ENCODE measurements around the gene KPNA1. TPM values are rescaled to one million over a fixed set of nuclear protein-coding genes. Genes with fewer than 3 reads are reported as not detected.

Gene KPNA1
- total and polyA plus RNA-seq, 2 of the 13 experiments (the other 11 are each of a cell fraction or from before 2014, with no cell fraction given), result 15.4 to 30.0 TPM

- Histone ChIP-seq H2AFZ (ENCODE audit: low read length) (no peak overlapping the region), H3K4me2 (ENCODE audit: low read depth, low read length) (no peak overlapping the region), H3K4me3 (replicated peaks in 1 of 3; ENCODE audit: insufficient read depth in 1 of 3, low read depth in 2 of 3, low read length in 3 of 3) (no peak overlapping the region), H3K36me3 (replicated peaks in 1 of 2; ENCODE audit: control insufficient read depth in 1 of 2, insufficient read depth in 2 of 2, low read length in 2 of 2) (peaks cover 0 to 15% of the 10 kb centered on the region in 2 experiments; a peak in 2 of 5 replicates), H3K27me3 (ENCODE audit: control insufficient read depth in 1 of 2, insufficient read depth in 2 of 2, low read length in 2 of 2) (no peaks in the 10 kb centered on the region), H3K27ac (ENCODE audit: extremely low read length, insufficient read depth, low read length) (no peak overlapping the region), H4K20me1 (ENCODE audit: insufficient read depth, low read length) (0 out of 2 replicates have a peak, but pooled peaks cover 7% of the 10 kb centered on the region), H3K9me3 (ENCODE audit: low read length) (no peaks in the 10 kb centered on the region), H3K79me2 (ENCODE audit: insufficient read depth, low read length) (peaks cover 63% of the 10 kb centered on the region), H3K9ac (ENCODE audit: insufficient read depth, low read depth, low read length) (no peak overlapping the region), H3K4me1 (ENCODE audit: insufficient read depth, low read length) (peaks cover 39% of the 10 kb centered on the region)
- ATAC-seq (no peak), DNase-seq (ENCODE audit: low spot score) (no peak), FAIRE-seq (no peak)
- ChIA-PET POLR2A (no interaction called here), CTCF (ENCODE audit: low intra/inter-chr PET ratio, low total read pairs) (no interaction called here)
- 65% methylated on average over 3 of the region's 3 CpGs for WGBS (ENCODE audit: low lambda C conversion rate)
- in situ Hi-C loops (cut with HindIII; ENCODE audit: extremely low pct_ligation_motif_present, low pct_unique_long_range_greater_than_20kb), result no loop called here
- TF ChIP-seq HMGA1 (CRISPR knock-in tag; conservative IDR thresholded peaks at IDR 0.05) (no peak), CEBPZ (IDR thresholded peaks at IDR 0.05; ENCODE audit: low read length) (no peak), RELA (CRISPR knock-in tag; IDR thresholded peaks at IDR 0.05) (no peak), ZNF672 (CRISPR knock-in tag; IDR thresholded peaks at IDR 0.05) (no peak), NFYC (CRISPR knock-in tag; IDR thresholded peaks at IDR 0.05) (no peak)
- TF ChIP-seq, protein P1, sequence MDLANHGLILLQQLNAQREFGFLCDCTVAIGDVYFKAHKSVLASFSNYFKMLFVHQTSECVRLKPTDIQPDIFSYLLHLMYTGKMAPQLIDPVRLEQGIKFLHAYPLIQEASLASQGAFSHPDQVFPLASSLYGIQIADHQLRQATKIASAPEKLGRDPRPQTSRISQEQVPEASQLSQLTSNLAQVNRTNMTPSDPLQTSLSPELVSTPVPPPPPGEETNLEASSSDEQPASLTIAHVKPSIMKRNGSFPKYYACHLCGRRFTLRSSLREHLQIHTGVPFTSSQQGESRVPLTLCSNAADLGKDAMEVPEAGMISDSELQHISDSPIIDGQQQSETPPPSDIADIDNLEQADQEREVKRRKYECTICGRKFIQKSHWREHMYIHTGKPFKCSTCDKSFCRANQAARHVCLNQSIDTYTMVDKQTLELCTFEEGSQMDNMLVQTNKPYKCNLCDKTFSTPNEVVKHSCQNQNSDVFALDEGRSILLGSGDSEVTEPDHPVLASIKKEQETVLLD (CRISPR knock-in tag; IDR thresholded peaks at IDR 0.05; ENCODE audit: low read depth), result no peak
- TF ChIP-seq, protein P2, sequence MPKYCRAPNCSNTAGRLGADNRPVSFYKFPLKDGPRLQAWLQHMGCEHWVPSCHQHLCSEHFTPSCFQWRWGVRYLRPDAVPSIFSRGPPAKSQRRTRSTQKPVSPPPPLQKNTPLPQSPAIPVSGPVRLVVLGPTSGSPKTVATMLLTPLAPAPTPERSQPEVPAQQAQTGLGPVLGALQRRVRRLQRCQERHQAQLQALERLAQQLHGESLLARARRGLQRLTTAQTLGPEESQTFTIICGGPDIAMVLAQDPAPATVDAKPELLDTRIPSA (CRISPR knock-in tag; IDR thresholded peaks at IDR 0.05; ENCODE audit: borderline replicate concordance), result no peak
- TF ChIP-seq, protein P3, sequence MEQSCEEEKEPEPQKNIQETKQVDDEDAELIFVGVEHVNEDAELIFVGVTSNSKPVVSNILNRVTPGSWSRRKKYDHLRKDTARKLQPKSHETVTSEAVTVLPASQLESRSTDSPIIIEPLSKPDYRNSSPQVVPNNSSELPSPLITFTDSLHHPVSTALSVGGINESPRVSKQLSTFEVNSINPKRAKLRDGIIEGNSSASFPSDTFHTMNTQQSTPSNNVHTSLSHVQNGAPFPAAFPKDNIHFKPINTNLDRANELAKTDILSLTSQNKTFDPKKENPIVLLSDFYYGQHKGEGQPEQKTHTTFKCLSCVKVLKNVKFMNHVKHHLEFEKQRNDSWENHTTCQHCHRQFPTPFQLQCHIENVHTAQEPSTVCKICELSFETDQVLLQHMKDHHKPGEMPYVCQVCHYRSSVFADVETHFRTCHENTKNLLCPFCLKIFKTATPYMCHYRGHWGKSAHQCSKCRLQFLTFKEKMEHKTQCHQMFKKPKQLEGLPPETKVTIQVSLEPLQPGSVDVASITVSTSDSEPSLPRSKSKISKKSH (CRISPR knock-in tag; IDR thresholded peaks at IDR 0.05; ENCODE audit: borderline replicate concordance), result no peak
- no TSS peak for BruUV-seq (replicated peaks)
- intact Hi-C loops (cut with micrococcal nuclease; ENCODE audit: unreplicated experiment), result no loop called here
Measured at GRCh38 chr3:122395582-122395981, 119.2 kb downstream of the KPNA1 start.

All from HepG2 (cell line).